GM12801 (cell line): ENCODE data around the gene FARP1.

Experiments used
- CTCF ChIP-seq: IDR thresholded peaks from one replicate; pipeline ENCODE4 v1.5.1; 2011; ENCODE audit warnings: control low read depth; ENCODE audit not compliant: insufficient read length; ENCODE audit errors: extremely low read depth

The FARP1 gene

GRCh38 chr13:98297051-98297450, 154.2 kb downstream of the FARP1 start:
- no peak for TF ChIP-seq CTCF

GRCh38 chr13:98297745-98298144, 154.9 kb downstream of the FARP1 start:
- no peak for TF ChIP-seq CTCF

- no peak for TF ChIP-seq CTCF
These were observed 155.7 kb downstream of the FARP1 start for GRCh38 chr13:98298599-98298998.

GRCh38 chr13:98299235-98299965, 156.5 kb downstream of the FARP1 start:
- no peak for TF ChIP-seq CTCF

- TF ChIP-seq CTCF = no peak
These were observed 157.1 kb downstream of the FARP1 start for GRCh38 chr13:98299966-98300350.

- TF ChIP-seq CTCF = no peak
These were observed 158.2 kb downstream of the FARP1 start for GRCh38 chr13:98300956-98301641.

GRCh38 chr13:98301721-98302120, 158.8 kb downstream of the FARP1 start:
- TF ChIP-seq CTCF = no peak
